ENCODE data around the gene SEMA7A. TPM values are rescaled to one million over a fixed set of nuclear protein-coding genes. Genes with fewer than 3 reads are reported as not detected.
"Not testable (repeated sequence)": the region's sequence is repeated elsewhere in the genome, so short reads cannot be mapped to it uniquely, and the experiment has no call there.

The SEMA7A gene
- total RNA-seq, 3 donors from 2014 or later: 1.6 to 3.7 (median 3.0) TPM

DNA sequence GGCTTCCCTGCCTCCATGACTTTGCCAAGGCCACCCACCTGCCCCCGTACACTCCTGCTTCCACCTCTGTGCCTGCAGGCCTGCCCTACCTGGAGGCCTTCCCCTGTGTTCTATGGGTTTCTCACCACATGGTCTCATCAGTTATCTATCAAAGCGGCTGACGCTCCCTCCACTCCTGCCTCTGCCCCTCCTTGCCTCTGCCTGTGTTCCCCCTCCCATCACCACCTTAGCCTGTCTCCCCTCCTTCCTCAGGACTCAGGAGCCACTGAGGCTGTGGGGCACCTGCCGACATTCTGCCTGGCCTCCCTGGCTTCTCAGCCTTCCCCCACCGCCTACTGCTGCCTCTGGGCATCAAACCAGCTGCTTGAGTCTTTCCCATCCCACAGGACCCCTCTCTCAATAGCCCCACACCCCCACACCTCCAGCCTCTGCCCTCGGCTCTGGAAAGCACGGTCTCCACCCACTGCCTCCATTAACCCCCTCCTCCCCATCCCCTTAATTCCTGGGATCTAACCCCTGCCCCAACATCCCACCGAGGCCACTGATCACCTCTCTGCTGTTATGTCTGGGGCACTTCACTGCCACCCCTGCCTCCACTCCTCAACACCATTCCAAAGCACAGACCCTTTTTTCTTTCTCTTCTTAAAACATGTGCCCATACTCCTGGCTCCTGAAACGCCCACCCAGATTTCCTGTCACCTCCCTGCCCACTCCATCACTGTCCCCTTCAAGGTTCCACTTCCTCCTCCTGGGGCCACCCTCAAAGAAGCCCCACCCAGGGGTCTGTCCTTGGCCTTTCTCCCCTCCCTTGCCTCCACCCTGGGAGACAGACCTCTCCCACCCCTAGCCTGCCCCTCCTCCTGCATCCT, 41.9 kb downstream of the SEMA7A start:
- no peaks in the 10 kb centered on the region for H3K36me3 ChIP-seq (ENCODE audit: low read depth)
- TF ChIP-seq, protein P1, sequence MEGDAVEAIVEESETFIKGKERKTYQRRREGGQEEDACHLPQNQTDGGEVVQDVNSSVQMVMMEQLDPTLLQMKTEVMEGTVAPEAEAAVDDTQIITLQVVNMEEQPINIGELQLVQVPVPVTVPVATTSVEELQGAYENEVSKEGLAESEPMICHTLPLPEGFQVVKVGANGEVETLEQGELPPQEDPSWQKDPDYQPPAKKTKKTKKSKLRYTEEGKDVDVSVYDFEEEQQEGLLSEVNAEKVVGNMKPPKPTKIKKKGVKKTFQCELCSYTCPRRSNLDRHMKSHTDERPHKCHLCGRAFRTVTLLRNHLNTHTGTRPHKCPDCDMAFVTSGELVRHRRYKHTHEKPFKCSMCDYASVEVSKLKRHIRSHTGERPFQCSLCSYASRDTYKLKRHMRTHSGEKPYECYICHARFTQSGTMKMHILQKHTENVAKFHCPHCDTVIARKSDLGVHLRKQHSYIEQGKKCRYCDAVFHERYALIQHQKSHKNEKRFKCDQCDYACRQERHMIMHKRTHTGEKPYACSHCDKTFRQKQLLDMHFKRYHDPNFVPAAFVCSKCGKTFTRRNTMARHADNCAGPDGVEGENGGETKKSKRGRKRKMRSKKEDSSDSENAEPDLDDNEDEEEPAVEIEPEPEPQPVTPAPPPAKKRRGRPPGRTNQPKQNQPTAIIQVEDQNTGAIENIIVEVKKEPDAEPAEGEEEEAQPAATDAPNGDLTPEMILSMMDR (IDR thresholded peaks at IDR 0.05): no peak
- no peak for ATAC-seq
- H3K4me3 ChIP-seq: no peak overlapping the region
- DNase-seq: no peak
- intact Hi-C loops (cut with DNase I, micrococcal nuclease): no loop called here
- H3K4me1 ChIP-seq (ENCODE audit: low read depth): no peaks in the 10 kb centered on the region
- H3K9me3 ChIP-seq: no peaks in the 10 kb centered on the region

DNA sequence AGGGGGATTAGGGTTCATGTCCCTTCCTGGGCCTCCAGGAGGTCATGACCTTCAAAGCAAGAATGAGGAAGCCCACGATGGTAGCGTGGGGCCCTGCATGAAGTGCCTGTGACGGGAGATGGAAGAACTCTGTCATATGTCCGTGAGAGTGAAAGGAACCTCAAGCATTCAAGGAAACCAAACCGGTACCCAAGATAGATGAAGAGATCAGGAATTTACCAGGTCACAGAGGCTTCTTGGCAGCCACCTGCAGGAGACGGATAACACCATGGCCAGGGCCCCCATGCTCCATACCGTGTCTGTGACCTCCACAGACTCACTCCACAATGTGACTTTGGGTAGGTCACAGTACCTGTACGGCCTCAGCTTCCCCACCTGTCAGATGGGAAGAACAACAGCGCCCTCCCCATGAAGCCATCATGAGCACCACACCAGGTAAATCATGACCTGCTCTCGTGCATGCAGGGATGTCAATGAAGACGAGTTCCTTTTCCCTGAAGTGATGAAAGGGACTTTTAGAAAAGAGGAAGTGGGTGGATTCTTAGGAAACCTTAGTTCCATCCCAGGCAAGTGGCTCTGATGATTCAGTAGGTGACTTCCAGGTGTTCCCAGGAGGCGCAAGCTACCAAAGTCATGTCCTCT, 43.0 kb downstream of the SEMA7A start:
- H3K9me3 ChIP-seq: no peaks in the 10 kb centered on the region
- H3K36me3 ChIP-seq (ENCODE audit: low read depth): no peaks in the 10 kb centered on the region
- DNase-seq (no peak), ATAC-seq (no peak)
- TF ChIP-seq, protein P1 (IDR thresholded peaks at IDR 0.05): no peak
- no peaks in the 10 kb centered on the region for H3K4me1 ChIP-seq (ENCODE audit: low read depth)
- intact Hi-C loops (cut with DNase I, micrococcal nuclease): no loop called here
- H3K4me3 ChIP-seq: no peak overlapping the region

DNA sequence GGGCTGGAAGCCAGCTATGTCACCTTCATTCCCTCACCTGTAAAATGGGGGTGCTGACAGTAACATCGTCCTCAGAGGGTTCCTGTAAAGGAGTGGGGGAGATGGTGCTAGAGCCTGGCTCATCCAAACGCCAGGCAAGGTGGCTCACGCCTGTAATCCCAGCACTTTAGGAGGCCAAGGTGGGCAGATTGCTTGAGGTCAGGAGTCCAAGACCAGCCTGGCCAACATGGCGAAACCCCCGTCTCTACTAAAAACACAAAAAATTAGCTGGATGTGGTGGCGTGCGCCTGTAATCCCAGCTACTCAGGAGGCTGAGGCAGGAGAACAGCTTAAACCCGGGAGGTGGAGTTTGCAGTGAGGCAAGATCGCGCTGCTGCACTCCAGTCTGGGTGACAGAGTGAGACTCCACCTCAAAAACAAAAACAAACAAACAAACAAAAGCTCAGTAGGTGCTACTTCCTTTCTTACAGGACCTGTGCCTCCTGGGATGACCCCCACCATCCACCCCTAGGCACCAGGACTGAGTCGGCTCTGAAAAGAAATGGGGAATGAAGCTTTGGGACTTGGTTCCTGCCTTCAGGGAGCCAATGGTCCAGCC, 43.6 kb downstream of the SEMA7A start:
- intact Hi-C loops (cut with DNase I, micrococcal nuclease); H3K9me3 ChIP-seq; H3K4me3 ChIP-seq; H3K4me1 ChIP-seq (ENCODE audit: low read depth); DNase-seq; ATAC-seq; H3K36me3 ChIP-seq (ENCODE audit: low read depth): not testable (repeated sequence)

DNA sequence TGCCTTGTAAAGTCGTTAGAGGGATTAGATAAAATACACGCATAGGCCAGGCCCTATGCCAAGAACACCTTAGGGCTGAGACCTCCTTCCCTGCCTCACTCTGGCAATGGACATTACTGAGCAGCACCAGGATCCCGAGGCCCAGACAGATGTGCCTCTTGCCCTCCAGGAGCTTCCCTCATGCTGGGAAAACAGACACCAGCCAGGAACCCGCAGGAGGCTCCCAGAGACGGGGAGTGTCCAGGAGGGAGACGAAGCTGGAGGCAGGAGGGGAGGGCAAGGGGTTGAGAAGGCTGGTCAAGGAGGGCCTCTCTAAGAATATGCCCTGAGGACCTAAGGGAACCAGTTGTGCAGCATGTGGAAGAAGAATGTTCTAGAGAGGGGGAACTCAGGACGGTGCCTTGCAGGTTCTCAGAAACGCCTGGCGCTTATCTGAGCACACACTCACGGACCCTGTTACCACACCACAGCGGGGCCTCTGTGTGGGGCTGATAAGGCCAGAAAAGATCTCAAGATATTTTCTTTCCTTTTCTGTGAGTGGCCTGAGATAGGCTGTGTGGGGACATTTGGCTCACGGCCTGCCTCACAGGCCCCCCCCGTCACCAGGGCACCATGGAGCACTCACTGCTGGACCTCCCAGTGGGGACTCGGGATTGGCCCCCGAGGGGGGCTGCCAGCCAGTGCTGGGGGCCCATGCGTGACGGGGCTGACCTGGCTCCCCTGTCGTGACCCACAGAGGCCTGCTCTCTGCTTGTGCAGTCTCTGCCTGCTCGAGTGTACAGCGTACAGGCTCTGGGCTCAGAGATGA, 44.3 kb downstream of the SEMA7A start:
- ATAC-seq (no peak), DNase-seq (no peak)
- Histone ChIP-seq H3K4me1 (ENCODE audit: low read depth) (no peaks in the 10 kb centered on the region), H3K36me3 (ENCODE audit: low read depth) (no peaks in the 10 kb centered on the region), H3K9me3 (no peaks in the 10 kb centered on the region), H3K4me3 (no peak overlapping the region)
- TF ChIP-seq, protein P1 (IDR thresholded peaks at IDR 0.05): no peak
- intact Hi-C loops (cut with DNase I, micrococcal nuclease): loop anchor here in 1 of 2 donors (10.0 kb wide), 1 partner anchor 235 kb away; no protein-coding TSS in a partner anchor

DNA sequence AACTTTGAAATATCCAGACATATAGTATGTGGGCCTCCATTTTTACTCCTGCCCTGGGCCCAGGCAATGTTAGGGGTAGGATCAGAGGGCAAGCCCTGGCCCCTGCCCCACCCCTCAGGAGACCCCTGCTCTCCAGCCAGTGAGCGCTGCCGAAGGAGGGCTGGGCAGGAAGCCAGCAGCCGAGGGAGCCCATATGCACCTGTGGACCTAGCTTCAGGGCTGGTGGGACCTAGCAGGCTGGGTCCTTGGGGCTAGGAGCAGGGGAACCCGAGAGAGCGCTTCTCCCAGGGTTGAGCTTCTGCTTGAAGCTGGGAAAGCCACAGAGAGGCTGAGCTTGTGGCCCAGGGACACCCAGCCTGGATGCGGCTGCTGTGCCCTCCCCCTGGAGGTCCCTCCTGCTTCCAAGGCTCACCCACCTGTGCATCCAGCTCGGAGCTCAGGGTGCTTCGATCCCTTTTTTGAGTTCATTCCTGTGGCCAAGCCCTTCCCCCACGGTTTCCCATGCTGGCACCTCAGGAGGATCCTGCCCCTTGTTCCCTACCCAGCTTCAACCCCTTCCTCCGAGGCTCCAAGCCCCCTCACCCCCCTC, 45.3 kb downstream of the SEMA7A start:
- H3K9me3 ChIP-seq: no peaks in the 10 kb centered on the region
- no peak overlapping the region for H3K4me3 ChIP-seq
- no peaks in the 10 kb centered on the region for H3K4me1 ChIP-seq (ENCODE audit: low read depth)
- intact Hi-C loops (cut with DNase I, micrococcal nuclease): loop anchor here in 1 of 2 donors (10.0 kb wide), 1 partner anchor 236 kb away; no protein-coding TSS in a partner anchor
- DNase-seq (peak in 1 of 3 donors; percentile 38), ATAC-seq (no peak)
- TF ChIP-seq, protein P1 (IDR thresholded peaks at IDR 0.05): no peak
- H3K36me3 ChIP-seq (ENCODE audit: low read depth): no peaks in the 10 kb centered on the region
